HG03025 (cell line): ENCODE results near the gene MDP1.

Experiments used
- ATAC-seq: cut with Tn5 transposase; IDR thresholded peaks from one replicate; pipeline ENCODE4 v1.9.1; 2021; ENCODE audit warnings: mild to moderate bottlenecking, moderate library complexity; ENCODE audit not compliant: unreplicated experiment, low FRiP score

MDP1 gene

GRCh38 chr14:24215495-24216344 lies at the start of gene MDP1:
Gene MDP1 (minus strand): TSS chr14:24216066. CDS start chr14:24215955, 111 bp downstream.
- peak; percentile 52 for ATAC-seq

GRCh38 chr14:24264298-24264697 lies 48.4 kb upstream of the MDP1 start:
- no peak for ATAC-seq

GRCh38 chr14:24263848-24264247 lies 48.0 kb upstream of the MDP1 start:
- ATAC-seq: no peak

- no peak for ATAC-seq
Measured at GRCh38 chr14:24262821-24263733, 47.2 kb upstream of the MDP1 start, which contains the start of gene TGM1. Gene TGM1 (minus strand): TSS chr14:24263177. CDS start chr14:24262352, 825 bp downstream.

- no peak for ATAC-seq
Measured at GRCh38 chr14:24261969-24262327, 46.1 kb upstream of the MDP1 start.

- no peak for ATAC-seq
Measured at GRCh38 chr14:24261256-24261968, 45.5 kb upstream of the MDP1 start.

- no peak for ATAC-seq
Measured at GRCh38 chr14:24260780-24261157, 44.9 kb upstream of the MDP1 start.

- ATAC-seq: no peak
Measured at GRCh38 chr14:24260026-24260779, 44.3 kb upstream of the MDP1 start.

- no peak for ATAC-seq
Measured at GRCh38 chr14:24259282-24260025, 43.6 kb upstream of the MDP1 start.

- no peak for ATAC-seq
Measured at GRCh38 chr14:24258548-24259265, 42.8 kb upstream of the MDP1 start.

GRCh38 chr14:24258119-24258518 lies 42.3 kb upstream of the MDP1 start:
- no peak for ATAC-seq

- ATAC-seq: no peak
Measured at GRCh38 chr14:24256960-24257359, 41.1 kb upstream of the MDP1 start.

GRCh38 chr14:24255931-24256711 lies 40.3 kb upstream of the MDP1 start:
- no peak for ATAC-seq

- ATAC-seq: no peak
Measured at GRCh38 chr14:24255438-24255837, 39.6 kb upstream of the MDP1 start.

- ATAC-seq: no peak
Measured at GRCh38 chr14:24254630-24255392, 38.9 kb upstream of the MDP1 start.

GRCh38 chr14:24253936-24254335 lies 38.1 kb upstream of the MDP1 start:
- no peak for ATAC-seq
